Activated T-helper 9 cell treated with anti-CD3 and anti-CD28 coated beads, Interleukin-2, amount 50 U/mL, for 16 hours (primary cell): ENCODE data around the gene ZNF519.

ENCODE experiments used
- DNase-seq: peaks from one replicate; pipeline ENCODE4 v3.0.0-alpha.2; 2020; ENCODE audit warnings: low read depth

The ZNF519 gene

DNA sequence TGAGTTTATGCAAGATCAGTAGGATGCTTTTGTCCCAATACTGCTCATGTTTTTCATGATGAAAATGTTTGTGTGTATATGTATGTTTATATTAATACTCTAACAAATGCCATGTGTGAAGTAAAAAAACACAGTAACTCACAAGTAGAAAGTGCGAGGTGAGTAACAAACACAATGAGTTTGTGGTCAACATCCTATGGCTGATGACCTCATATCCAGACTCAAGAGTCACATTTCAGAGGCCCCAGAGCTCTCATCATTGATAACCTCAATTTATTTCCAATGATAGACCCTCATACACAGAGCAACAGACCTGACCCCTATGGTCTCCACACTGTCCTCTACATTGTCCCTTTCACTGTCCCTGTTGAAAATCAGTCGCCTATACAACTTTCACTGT lies 34.5 kb downstream of the ZNF519 start:
- DNase-seq = no peak

DNA sequence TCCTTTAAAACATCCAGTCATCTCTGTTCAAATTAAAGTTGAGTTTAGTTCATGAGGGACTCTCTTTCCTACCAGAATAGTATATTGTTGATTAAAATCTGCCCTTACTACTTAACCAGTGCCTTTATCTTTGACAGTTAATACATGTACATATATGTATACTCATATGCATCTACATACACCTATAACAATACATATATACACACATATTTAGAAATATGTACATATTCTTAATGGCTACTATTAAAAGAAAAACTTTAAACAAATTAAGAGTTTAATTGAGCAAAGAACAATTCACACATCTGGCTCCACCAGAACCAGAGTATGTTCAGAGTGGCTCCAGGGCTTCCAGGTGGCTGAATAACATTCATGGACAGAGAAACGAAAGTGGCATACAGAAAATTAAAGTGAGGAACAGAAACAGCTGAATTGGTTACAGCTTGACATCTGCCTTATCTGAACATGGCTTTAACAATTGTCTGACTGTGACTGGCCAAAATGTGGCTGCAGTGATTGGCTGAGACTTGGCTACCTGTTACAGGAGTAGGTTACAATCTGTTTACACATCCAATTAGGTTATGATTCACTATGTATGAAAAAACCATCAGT lies 38.8 kb downstream of the ZNF519 start:
- no peak for DNase-seq

DNA sequence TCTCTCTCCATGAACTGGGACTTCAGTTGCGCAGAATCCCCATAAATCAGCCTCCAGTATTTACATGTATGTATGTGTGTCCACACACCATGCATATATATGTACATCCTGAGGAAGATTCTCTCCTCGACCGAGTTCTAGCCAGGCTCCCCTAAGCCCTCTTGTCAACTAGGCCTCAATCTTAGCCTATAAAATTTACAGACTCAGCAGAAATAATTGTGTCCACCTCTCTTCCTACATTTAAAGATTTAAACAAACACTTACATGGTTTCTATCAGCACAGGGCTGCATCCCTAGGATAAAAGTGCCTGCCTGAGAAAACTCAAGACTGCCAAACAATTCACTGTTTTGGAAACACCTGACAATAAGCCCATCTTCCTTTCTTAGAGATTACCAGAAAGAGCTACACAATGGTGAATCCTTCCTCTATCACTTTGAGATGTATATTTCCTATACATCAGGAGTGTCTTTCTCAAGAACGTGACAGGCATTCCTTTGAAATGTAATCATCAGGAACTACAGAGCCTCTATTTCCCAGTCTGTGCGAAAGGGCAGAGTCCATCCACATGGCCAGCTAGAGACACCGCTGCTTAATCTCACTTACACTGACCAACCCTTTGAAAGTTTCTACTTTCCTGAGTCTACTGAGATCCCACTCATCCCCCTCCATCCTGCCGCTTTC lies 39.5 kb downstream of the ZNF519 start:
- DNase-seq = no peak

DNA sequence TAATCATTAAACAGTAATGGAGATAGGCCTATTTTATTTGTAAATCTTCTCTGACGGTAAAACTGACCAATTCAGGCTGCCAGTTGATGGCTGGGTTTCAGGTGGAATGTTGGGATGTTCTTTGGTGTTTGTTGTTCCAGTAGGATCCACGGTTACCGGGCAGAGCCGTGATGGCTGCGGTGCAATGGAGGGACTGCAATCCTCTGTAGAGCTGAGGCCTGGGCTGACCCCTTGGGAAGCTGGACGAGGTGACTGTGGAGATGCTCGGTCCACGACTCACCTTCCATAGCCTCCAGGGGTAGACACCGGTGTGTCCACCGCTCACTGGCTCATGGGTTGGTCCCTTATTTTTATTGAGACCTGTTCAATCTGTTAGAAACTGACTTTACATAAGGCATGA lies 42.5 kb downstream of the ZNF519 start:
- no peak for DNase-seq

DNA sequence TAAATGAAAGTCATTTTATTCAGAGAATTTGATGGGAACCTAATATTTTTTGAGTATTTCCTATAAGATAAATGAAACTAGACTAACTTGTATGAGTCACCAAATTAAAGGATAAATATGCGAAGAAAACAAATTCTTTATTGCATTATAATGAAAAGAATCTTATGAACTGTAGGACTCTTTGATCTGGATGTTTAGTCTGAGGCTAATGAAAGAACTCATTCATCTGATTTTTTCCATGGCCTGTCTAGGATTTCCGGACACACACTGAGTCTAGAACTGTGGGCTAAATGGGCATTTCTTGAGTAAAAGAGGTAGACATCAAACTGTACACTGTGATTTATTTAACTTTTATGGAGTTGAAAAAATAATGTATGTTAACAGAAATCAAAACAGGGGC lies 43.0 kb downstream of the ZNF519 start:
- DNase-seq = no peak

DNA sequence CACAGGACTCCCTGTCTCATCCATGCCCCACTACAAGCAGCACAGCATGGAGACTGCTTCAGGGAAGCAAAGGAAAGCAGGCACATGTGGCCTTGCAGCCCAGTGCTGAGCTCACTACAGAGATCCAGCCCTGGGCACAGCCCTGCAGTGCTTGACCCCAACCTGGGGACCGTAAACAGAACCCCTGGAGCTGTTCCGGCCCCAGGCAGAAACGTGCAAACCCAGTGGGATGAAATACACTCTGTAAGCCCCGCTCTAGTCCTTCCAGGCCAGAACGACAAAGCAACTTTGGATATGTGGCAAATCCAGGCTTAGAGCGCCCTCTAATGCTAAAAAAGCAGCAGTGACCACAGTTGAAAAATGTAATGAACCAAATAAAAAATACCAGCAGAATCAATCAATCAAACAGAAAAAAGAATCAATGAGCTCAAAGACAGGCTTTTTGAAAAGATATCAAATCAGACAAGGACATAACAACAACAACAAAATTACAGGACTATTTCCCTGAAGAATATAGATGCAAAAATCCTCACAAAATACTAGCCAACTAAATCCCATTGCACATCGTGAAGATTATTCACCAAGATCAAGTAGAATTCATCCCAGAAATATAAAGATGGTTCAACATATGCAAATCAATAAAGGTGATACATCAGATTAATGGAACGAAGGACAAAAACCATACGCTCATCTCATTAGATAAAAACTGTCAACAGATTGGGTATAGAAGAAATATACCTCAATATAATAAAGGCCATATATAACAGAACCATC lies 45.6 kb downstream of the ZNF519 start:
- DNase-seq = no peak

DNA sequence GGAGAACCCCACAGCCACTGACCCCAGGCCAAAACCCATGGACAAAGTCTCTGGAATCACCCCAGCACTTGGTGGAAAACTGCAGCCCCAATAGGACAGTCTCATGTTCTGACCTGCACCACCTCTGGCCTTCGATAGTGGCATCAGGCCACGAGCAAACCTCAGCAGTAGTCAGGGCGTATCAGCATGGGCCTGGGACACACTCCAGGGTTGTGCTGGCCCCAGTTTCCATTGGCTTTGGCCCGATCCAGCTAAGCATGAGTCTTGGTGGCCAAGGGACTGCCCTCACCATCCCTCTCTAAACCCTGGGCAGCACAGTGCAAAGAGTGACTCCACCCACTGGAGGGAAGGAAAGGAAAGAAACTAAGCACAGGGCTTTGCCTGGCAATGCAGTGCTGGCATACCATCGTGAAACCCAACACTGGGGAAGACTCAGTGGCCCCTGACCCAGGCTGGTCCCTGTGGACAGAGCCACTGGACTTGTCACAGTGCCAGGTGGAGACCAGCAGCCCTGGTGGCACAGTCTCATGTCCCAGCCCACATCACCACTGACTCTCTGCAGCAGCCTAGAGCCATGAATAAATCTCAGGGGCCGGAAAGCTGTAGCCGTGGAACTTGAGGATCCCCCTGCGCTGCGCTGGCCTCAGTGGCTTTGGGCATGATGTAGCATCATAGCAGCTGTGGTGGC lies 46.3 kb downstream of the ZNF519 start:
- no peak for DNase-seq

DNA sequence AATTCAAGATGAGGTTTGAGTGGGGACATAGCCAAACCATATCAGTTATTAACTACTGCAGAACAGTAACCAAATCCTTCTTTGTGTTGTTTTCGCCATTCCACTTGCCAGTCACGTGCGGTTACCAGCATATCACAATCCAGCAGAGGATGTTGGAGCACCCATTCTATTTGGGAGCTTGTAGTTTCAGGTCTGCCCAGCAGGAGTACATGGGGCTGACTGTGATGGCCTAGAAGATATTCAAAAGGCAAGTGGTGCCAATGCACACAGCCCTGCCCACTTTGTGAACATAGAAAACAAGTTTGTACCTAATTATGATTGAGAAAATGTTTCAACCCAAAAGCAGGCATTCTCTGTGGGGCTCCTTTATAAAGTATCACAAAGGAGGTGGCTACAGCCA lies 57.0 kb downstream of the ZNF519 start:
- DNase-seq = no peak

DNA sequence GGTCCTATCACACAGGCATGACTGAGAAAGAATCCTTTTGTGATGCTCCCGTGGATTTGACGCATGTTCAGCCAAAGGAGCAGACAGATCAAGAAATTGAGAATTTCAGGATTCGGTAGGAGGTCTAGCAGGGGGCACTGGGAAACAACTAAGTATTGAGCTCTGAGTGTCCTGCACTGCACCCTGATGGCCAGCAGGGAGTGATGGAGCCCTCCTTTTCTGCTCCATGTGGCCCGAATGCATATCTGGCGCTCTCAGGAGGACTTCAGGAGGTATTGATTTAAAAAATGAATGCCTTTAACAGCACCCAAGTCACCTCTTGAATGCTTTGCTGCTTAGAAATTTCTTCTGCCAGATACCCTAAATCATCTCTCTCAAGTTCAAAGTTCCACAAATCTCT lies 58.0 kb downstream of the ZNF519 start:
- no peak for DNase-seq

DNA sequence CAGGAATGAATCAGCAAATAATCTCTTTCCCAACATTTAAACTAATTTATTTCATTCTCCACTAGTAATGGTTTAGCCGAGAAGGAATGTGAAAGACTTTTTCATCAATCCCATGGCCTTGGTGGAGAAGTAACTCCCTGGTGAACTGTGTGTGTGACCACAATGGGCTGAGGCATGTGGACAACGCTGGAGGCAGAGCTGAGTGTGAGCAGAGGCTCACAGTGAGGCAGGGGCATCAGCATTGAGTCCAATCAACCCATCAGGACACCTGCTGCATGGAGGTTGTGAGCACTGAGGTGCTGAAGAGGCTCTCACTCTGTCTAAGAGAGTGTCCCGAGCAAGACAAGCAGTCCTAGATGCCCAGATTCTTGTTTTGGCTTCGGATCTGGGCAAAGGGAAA lies 78.6 kb downstream of the ZNF519 start:
- no peak for DNase-seq
